Measurements from ENCODE around the gene DNAJB2.
"Not testable (repeated sequence)": the region's sequence is repeated elsewhere in the genome, so short reads cannot be mapped to it uniquely, and the experiment has no call there.

The DNAJB2 gene

DNA sequence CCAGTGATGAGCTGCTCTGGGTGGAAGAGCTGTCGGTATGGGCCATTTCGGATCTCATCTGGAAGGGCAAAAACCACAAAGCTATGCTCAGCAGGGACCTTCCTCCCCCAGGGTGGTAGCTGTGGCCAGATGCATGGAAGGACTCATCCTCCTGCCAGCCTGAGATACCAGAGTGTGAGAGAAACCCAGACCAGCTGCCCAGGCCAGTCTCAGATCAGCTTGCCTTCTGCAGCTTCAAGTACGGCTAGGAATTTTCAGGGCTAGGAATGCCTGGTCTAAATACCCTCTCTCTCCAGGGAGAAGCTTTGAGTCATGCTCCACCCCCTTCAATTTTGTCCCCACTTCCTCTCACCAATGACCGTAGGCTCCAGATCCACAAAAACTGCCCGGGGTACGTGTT, 27.5 kb upstream of the DNAJB2 start:
- H3K4me3 ChIP-seq (ENCODE audit: low read depth, low read length) = peak overlapping the region; percentile 84
- no peak for DNase-seq (ENCODE audit: low read depth)
- TF ChIP-seq CTCF (IDR thresholded peaks at IDR 0.05; ENCODE audit: low read depth, low read length, missing control alignments) = no peak

GRCh38 chr2:219252084-219252483, 27.1 kb upstream of the DNAJB2 start:
- no peak for DNase-seq (ENCODE audit: low read depth)
- peak overlapping the region; percentile 84 for H3K4me3 ChIP-seq (ENCODE audit: low read depth, low read length)
- TF ChIP-seq CTCF (IDR thresholded peaks at IDR 0.05; ENCODE audit: low read depth, low read length, missing control alignments) = no peak

- no peak for TF ChIP-seq CTCF (IDR thresholded peaks at IDR 0.05; ENCODE audit: low read depth, low read length, missing control alignments)
- H3K4me3 ChIP-seq (ENCODE audit: low read depth, low read length) = peak overlapping the region; percentile 84
Measured at GRCh38 chr2:219252570-219252899, 26.6 kb upstream of the DNAJB2 start.

DNA sequence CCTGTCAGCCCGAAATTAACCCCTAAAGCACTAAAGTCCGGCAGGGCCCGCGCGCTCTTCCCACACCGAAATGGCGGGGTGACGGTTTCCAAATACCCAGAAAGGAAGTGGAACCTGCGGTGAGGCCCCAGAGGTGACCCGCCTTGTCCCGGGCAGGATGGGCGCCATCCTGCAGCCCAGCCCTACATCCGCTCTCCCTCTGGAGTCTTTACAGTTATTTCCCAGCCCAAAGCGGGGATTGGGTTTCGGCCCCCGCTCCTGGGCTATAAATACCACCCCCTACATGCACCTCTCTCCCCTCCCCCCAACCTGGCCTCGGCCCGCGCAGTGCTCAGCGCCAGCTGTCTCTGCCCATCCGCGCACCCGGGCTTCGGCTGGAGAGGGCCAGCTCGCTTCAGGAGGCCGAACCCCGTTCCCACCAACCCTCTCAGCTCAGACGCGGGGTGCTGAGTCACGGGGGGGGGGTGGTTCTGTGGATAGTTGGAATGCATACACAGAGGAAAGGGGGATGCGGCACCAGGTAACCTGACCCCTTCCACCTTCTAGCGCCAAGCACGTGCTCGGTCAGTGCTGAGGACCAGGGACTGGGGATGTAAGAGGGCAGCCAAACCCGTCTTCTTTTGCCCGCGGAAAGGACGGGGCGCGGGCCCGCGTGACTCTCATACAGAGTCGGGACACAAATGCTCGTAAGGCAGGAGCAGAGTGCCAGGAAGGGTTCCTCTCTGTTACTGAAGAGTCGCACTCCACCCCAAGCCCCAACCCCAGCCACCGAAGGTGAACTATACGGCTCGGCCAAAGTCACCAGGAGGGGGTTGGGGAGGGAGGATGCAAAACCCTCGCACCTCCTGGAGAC, 26.0 kb upstream of the DNAJB2 start, which contains the start of gene TUBA4B:
TUBA4B (plus strand) TSS at position 344 of the 853 bp plus-strand sequence; CDS start at position 509, 165 bp downstream.
- no peak for DNase-seq (ENCODE audit: low read depth)
- peak within 1 kb of the TSS; percentile 84 for H3K4me3 ChIP-seq (ENCODE audit: low read depth, low read length)
- TF ChIP-seq CTCF (IDR thresholded peaks at IDR 0.05; ENCODE audit: low read depth, low read length, missing control alignments) = no peak

More at GRCh38 chr2:219252570-219252899, 26.6 kb upstream of the DNAJB2 start:
- DNase-seq (ENCODE audit: low read depth) = no peak

GRCh38 chr2:219253753-219254589, 25.2 kb upstream of the DNAJB2 start, which contains the start of gene TUBA4A:
TUBA4A (minus strand) TSS chr2:219253918; CDS start chr2:219253858, 60 bp downstream.
- no peak for DNase-seq (ENCODE audit: low read depth)
- no peak for TF ChIP-seq CTCF (IDR thresholded peaks at IDR 0.05; ENCODE audit: low read depth, low read length, missing control alignments)
- H3K4me3 ChIP-seq (ENCODE audit: low read depth, low read length) = peak within 1 kb of the TSS; percentile 84

DNA sequence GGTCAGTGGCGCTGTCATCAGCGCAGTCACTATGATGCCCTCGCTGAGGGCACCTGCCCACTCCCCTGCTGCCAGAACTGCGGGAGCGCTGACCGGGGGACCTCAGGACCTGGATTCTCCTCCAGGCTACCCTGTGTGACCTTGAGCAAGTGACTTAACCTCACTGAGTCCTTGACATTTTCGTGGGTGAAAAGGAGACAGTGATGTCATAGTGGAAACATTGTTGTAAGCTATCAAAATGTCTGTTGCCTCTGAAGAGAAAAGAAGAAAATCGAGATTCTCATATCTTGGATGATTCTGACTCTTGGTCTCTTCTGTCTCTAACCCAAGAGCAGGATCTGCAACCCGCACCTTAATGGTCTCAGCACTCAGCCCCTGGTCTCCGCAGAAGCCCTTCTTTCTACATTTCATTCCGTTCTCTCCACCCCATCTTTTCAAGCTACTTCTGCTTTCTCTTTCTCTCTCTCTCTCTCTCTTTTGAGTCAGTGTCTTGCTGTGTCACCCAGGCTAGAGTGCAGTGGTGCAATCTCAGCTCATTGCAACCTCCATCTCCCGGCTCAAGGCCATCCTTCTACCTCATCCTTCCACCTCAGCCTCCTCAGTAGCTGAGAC, 24.5 kb upstream of the DNAJB2 start:
- TF ChIP-seq CTCF (IDR thresholded peaks at IDR 0.05; ENCODE audit: low read depth, low read length, missing control alignments) = no peak
- DNase-seq (ENCODE audit: low read depth) = no peak
- H3K4me3 ChIP-seq (ENCODE audit: low read depth, low read length) = peak overlapping the region; percentile 84

GRCh38 chr2:219258942-219259341, 20.2 kb upstream of the DNAJB2 start:
- not testable (repeated sequence) for DNase-seq (ENCODE audit: low read depth); H3K4me3 ChIP-seq (ENCODE audit: low read depth, low read length)

Data from GM12864 (cell line).